Osteocyte (in vitro differentiated cells): ENCODE results near the gene TMEM86A. TPM values are rescaled to one million over a fixed set of nuclear protein-coding genes. Genes with fewer than 3 reads are reported as not detected.

Source experiments
- DNase-seq: peaks from one replicate; pipeline ENCODE4 v3.0.0; 2021; ENCODE audit warnings: mixed read lengths; ENCODE audit not compliant: unreplicated experiment; ENCODE audit errors: extremely low spot score
- H3K27ac Mint-ChIP-seq: one replicate; pipeline ENCODE4 v1.8.0; 2021; ENCODE audit warnings: mild to moderate bottlenecking, mixed read lengths; ENCODE audit not compliant: unreplicated experiment
- H3K27me3 Mint-ChIP-seq: one replicate; pipeline ENCODE4 v1.8.0; 2021; ENCODE audit warnings: mixed read lengths; ENCODE audit not compliant: unreplicated experiment
- H3K36me3 Mint-ChIP-seq: one replicate; pipeline ENCODE4 v1.8.0; 2021; ENCODE audit warnings: mixed read lengths; ENCODE audit not compliant: unreplicated experiment
- H3K4me1 Mint-ChIP-seq: one replicate; pipeline ENCODE4 v1.8.0; 2021; ENCODE audit warnings: mixed read lengths; ENCODE audit not compliant: unreplicated experiment
- H3K4me3 Mint-ChIP-seq: one replicate; pipeline ENCODE4 v1.8.0; 2021; ENCODE audit warnings: mild to moderate bottlenecking, moderate library complexity, mixed read lengths; ENCODE audit not compliant: unreplicated experiment
- H3K9me3 Mint-ChIP-seq: one replicate; pipeline ENCODE4 v1.8.0; 2021; ENCODE audit warnings: mixed read lengths; ENCODE audit not compliant: unreplicated experiment
- total RNA-seq: library from RNA; stranded (reverse); gene quantifications from 2 replicates; pipeline ENCODE4 v1.2.1, GENCODE V29; 2021
- TF ChIP-seq, protein P1 (sequence below): fragments of 200-600 bp; sonication (generic); IDR thresholded peaks from 2 replicates; pipeline ENCODE4 v1.5.0; 2021; ENCODE audit warnings: antibody characterized with exemption, mild to moderate bottlenecking, moderate library complexity

Gene TMEM86A
- total RNA-seq, 1 donor from 2014 or later = 7.6 TPM

GRCh38 chr11:18721561-18722292, 23.1 kb downstream of the TMEM86A start:
- Mint-ChIP-seq H3K9me3 (no peaks in the 10 kb centered on the region), H3K4me1 (peaks cover 13% of the 10 kb centered on the region), H3K36me3 (no peaks in the 10 kb centered on the region), H3K4me3 (peak overlapping the region; percentile 80), H3K27me3 (peaks cover 32% of the 10 kb centered on the region), H3K27ac (no peak overlapping the region)
- no peak for DNase-seq
- TF ChIP-seq, protein P1, sequence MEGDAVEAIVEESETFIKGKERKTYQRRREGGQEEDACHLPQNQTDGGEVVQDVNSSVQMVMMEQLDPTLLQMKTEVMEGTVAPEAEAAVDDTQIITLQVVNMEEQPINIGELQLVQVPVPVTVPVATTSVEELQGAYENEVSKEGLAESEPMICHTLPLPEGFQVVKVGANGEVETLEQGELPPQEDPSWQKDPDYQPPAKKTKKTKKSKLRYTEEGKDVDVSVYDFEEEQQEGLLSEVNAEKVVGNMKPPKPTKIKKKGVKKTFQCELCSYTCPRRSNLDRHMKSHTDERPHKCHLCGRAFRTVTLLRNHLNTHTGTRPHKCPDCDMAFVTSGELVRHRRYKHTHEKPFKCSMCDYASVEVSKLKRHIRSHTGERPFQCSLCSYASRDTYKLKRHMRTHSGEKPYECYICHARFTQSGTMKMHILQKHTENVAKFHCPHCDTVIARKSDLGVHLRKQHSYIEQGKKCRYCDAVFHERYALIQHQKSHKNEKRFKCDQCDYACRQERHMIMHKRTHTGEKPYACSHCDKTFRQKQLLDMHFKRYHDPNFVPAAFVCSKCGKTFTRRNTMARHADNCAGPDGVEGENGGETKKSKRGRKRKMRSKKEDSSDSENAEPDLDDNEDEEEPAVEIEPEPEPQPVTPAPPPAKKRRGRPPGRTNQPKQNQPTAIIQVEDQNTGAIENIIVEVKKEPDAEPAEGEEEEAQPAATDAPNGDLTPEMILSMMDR = peak; percentile 64

- TF ChIP-seq, protein P1 = no peak
- Mint-ChIP-seq H3K36me3 (no peaks in the 10 kb centered on the region), H3K27ac (no peak overlapping the region), H3K9me3 (no peaks in the 10 kb centered on the region), H3K4me1 (peaks cover 13% of the 10 kb centered on the region), H3K4me3 (no peak overlapping the region), H3K27me3 (peaks cover 28% of the 10 kb centered on the region)
- no peak for DNase-seq
These were observed 23.7 kb downstream of the TMEM86A start for GRCh38 chr11:18722293-18722637.

GRCh38 chr11:18723991-18724390, 25.4 kb downstream of the TMEM86A start:
- TF ChIP-seq, protein P1 = no peak
- H3K4me3 Mint-ChIP-seq = no peak overlapping the region

GRCh38 chr11:18726040-18726439, 27.5 kb downstream of the TMEM86A start, which contains the start of gene IGSF22:
Gene IGSF22, minus strand, starts transcription at chr11:18726188. Its CDS starts 1,952 bp downstream, at chr11:18724236.
- H3K4me1 Mint-ChIP-seq = peaks cover 13% of the 10 kb centered on the region
- no peak within 1 kb of the TSS for H3K4me3 Mint-ChIP-seq
- TF ChIP-seq, protein P1 = no peak
- DNase-seq = no peak
- no peak within 1 kb of the TSS for H3K27ac Mint-ChIP-seq
- H3K9me3 Mint-ChIP-seq = no peaks in the 10 kb centered on the region
- peaks cover 16% of the 10 kb centered on the region for H3K27me3 Mint-ChIP-seq
- H3K36me3 Mint-ChIP-seq = no peaks in the 10 kb centered on the region

More at GRCh38 chr11:18723991-18724390, 25.4 kb downstream of the TMEM86A start:
- DNase-seq = no peak
- no peak overlapping the region for H3K27ac Mint-ChIP-seq
- no peaks in the 10 kb centered on the region for H3K36me3 Mint-ChIP-seq
- H3K9me3 Mint-ChIP-seq = no peaks in the 10 kb centered on the region
- peaks cover 13% of the 10 kb centered on the region for H3K4me1 Mint-ChIP-seq
- H3K27me3 Mint-ChIP-seq = peaks cover 16% of the 10 kb centered on the region

DNA sequence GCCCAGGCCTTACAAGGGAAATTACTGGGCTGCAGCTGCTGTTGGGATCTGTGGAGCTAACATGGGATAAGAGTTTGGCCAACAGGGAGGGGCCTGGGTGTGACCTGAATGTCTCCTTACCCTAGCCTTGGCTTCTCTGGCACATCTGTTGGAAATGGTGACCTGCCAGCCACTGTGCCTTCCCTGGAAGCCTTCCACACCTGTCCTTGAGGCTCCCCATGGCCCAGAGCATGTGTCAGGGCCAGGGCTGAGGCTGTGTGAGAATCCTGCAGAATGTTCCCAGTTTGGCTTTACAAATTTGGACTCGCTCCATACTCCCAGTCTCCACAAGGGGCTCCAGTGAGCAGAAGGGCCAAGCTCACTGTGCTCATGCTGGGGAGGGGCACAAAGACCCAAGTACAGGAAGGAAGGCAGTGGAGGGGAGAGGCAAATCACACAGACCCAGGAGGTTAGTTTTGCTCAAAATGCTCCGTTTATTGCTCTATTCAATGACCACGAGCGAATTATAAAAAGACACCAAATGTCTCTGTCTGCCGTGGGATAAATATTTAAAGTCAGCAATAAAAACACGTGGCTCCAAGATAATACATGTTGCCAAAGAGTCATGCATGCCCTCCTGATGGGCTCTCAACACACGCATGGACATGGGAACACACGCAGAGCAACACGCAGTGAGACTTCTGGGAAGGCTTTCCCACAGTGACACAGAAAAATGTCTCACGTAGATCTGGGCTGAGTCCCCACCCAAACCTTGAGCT, 29.1 kb downstream of the TMEM86A start:
- peaks cover 16% of the 10 kb centered on the region for H3K27me3 Mint-ChIP-seq
- no peaks in the 10 kb centered on the region for H3K9me3 Mint-ChIP-seq
- DNase-seq = no peak
- H3K27ac Mint-ChIP-seq = no peak overlapping the region
- H3K4me3 Mint-ChIP-seq = no peak overlapping the region
- H3K4me1 Mint-ChIP-seq = no peaks in the 10 kb centered on the region
- TF ChIP-seq, protein P1 = peak; percentile 77
- H3K36me3 Mint-ChIP-seq = no peaks in the 10 kb centered on the region
